Measurements from ENCODE around the gene ZP3.
"Not testable (repeated sequence)": the region's sequence is repeated elsewhere in the genome, so short reads cannot be mapped to it uniquely, and the experiment has no call there.

ZP3 gene

DNA sequence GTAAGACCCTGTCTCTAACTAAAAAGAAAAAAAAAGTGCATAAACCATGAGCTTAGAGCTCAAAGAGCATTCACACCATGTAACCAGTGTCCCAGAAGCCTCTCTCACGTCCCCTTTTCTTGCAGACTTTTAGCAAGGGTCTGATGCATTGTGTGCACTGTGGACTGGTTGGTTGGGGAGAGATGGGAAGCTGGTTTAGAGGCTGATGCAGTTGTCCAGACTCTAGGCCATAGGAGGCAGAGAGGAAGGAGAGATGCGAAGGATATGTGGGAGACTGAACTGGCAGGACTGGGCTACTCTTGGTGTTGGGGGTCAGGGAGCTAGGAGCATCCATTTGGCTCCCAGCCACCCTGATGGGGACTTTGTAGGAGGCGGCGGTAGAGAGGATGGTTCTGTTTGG, 17.0 kb upstream of the ZP3 start:
- no peak for DNase-seq

DNA sequence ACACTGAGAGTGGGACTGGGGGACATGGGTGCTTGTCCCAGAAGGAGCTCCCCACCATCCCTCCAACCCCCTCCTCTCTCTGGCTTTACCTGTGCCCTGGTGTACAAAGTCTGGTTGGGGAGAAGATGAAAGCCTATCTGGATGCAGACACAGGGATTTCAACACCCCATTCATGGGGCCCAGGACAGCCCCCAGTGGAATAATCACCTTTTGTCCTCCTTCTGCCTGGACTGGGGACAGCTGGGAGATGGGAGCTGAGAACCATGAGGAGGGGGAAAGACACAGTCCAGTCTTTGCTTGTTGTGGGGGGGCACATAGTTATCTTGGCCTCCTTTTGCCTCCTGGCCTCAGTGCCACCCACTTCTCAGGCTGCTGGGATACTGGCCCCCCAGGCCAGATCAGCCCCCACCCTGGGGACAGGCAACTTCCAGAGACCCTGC, 16.6 kb upstream of the ZP3 start:
- DNase-seq = no peak

DNA sequence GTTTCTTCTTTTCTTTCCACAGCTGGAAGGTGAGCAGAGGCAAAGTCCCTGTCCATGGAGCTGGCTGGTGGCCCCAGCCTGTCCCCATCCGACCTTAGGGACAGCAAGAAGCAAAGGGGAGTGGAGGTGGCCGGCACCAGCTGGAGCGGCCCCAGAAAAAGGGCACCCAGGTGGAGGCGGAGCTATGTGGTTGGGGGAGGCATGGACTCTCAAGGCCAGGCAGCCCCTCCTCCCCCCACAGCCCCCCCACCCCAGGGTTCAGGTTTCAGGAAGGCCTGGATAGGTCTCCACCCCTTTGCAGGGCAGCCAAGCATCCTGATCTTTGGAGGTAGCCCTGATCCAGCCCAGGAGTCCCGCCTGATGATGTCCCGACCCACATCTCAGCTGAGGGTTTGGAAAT, 15.2 kb upstream of the ZP3 start, which contains the start of gene SSC4D:
SSC4D (minus strand) TSS at position 161 of the 400 bp plus-strand sequence. CDS start 5,258 bp downstream, outside the sequence.
- DNase-seq = no peak

DNA sequence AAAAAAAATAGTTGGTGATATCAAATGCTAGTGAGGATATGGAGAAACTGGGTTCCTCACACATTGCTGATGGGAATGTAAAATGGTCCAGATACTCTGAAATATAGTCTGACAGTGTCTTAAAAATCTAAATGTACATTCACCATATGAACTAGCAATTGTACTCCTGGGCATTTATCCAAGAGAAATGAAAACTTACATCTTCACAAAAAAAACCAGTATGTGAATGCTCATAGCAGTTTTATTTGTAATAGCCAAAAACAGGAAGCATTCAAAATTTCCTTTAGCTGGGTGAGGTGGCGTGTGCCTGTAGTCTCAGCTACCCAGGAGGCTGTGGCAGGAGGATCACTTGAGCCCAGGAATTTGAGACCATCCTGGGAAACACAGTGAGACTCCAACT, 13.1 kb upstream of the ZP3 start:
- DNase-seq = no peak

DNA sequence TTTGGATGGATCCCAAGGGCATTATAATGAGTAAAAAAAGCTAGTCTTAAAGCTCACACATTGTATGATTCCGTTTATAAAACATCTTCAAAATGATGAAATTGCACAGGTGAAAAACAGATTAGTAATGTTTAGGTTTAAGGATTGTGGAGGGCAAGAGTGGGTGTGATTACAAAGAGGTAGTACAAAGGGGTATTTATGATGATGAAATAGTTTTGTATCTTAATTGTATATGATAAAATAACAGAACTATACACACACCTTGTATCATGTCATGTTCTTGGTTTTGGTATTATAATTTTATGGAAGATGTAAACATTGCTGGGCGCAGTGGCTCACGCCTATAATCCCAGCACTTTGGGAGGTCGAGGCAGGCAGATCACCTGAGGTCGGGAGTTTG, 12.5 kb upstream of the ZP3 start:
- DNase-seq = no peak

DNA sequence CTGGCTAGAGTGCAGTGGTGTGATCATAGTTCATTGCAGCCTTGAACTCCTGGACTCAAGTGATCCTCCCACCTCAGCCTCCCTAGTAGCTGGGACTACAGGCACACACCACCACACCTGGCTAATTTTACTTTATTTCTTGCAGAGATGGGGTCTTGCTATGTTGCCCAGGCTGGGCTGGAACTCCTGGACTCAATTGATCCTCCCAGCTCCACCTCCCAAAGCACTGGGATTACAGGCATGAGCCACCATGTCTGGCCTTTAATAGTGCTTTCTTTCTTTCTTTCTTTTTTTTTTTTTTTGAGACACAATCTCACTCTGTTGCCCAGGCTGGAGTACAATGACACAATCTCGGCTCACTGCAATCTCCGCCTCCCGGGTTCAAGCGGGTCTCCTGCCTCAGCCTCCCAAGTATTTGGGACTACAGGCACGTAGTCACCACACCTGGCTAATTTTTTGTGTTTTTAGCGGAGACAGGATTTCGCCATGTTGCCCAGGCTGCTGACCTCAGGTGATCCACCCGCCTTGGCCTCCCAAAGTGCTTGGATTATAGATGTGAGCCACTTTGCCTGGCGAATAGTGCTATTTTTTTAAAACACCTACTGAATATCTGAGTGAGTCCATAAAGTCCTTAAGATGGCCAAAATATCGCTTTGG, 7.0 kb upstream of the ZP3 start:
- not testable (repeated sequence) for DNase-seq

DNA sequence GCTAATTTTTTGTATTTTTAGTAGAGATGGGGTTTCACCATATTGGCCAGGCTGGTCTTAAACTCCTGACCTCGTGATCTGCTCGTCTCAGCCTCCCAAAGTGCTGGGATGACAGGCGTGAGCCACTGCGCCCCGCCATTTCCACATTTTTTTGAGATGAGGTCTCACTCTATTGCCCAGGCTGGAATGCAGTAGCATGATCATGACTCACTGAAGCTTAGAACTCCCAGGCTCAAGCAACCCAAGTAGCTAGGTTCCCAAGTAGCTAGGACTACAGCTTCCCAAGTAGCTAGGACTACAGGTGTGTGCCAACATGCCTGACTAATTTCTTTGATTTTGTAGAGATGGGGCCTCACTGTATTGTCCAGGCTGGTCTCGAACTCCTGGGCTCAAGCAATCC, 3.7 kb upstream of the ZP3 start:
- DNase-seq = not testable (repeated sequence)

DNA sequence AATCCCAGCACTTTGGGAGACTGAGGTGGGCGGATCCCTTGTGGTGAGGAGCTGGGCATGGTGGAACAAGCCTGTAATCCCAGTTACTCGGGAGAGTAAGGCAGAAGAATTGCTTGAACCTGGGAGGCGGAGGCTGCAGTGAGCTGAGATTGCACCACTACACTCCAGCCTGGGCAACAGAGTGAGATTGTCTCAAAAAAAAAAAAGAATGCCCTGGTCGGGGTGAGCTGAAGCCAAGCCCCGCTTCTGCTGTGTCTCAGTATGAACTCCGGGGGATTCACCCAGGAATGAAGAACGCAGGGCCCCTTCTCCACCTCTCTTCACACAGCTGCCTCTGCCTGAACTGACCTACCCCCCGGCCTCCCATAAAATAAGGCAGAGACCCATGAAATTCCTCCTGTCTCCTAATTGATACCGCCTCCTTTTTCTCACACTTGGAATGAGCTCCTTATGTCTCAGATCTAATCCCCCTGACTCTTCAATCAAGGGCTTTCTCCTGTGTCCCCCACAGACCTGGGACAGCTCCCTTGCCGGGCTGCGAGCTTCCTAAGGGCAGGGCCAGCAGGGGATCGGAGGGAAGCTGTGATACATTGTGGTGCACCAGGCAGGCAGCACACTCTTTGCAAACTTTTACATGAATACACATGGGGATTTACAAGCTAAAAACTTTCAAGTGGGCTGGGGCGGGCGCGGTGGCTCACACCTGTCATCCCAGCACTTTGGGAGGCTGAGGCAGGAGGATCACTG, 911 bp upstream of the ZP3 start:
- no peak for DNase-seq

DNA sequence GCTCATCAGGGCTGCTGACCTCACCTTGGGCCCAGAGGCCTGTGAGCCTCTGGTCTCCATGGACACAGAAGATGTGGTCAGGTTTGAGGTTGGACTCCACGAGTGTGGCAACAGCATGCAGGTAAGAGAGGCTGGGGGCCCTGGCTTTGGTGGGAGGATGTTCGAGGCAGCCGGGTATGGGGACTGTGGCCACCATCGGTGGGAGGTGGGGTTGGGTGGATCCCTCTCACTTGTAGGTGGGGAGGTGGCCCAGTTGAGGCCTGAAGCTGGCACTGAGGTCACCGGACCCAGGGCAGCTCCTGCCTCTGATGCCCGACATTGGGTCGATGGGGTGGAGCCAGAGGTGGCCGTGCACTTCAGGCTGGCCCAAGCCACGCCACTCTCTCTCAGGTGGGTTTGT, 406 bp downstream of the ZP3 start:
- no peak for DNase-seq

DNA sequence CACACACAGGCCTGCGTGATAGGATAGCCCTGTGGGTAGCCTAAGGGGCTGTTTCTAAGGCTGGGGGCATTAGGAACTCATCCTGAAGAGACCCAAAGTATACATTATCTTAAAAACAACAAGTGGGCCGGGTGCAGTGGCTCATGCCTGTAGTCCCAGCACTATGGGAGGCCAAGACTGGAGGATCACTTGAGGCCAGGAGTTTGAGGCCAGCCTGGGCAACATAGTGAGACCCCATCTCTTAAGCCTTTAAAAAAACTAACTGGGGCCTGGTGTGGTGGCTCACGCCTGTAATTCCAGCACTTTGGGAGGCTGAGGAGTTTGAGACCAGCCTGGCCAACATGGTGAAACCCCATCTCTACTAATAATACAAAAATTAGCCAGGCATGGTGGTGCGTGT, 808 bp downstream of the ZP3 start:
- not testable (repeated sequence) for DNase-seq

DNA sequence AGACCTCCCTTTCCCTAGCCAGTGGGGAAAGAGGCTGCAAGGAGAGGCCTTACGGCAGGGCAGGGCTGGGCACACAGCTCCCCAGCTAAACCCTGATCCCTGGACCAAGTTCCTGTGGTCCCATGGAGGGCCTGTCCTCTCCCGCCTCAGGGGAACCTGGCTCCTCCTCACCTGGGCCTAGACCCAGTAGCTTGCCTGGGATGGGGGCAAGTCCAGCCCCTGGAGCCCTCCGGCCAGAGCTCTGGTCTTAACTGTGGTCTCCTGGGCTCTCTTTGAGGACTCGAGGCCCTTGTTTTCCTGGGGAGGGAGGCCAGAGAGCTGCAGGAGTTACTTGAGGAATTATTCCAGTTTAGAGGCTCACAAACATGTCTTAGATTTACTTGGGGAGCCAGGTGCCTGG, 1.5 kb downstream of the ZP3 start:
- DNase-seq = no peak

DNA sequence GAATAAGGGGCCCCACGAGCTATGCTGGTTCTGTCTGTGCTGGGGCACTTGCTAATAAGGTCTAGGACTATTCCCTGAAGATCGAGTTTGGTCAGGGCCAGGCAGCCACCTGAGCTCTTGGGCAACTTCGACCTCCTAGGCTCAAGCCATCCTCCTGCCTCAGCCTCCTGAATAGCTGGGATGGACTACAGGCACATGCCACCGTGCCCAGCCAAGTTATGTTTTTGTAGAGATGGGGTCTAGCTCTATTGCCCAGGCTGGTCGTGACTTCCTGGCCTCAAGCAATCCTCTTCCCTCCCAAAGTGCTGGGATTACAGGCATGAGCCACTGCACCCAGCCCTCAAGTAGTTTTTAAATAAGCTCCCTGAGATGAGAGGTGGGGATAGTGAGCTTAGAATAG, 2.9 kb downstream of the ZP3 start:
- DNase-seq = no peak

DNA sequence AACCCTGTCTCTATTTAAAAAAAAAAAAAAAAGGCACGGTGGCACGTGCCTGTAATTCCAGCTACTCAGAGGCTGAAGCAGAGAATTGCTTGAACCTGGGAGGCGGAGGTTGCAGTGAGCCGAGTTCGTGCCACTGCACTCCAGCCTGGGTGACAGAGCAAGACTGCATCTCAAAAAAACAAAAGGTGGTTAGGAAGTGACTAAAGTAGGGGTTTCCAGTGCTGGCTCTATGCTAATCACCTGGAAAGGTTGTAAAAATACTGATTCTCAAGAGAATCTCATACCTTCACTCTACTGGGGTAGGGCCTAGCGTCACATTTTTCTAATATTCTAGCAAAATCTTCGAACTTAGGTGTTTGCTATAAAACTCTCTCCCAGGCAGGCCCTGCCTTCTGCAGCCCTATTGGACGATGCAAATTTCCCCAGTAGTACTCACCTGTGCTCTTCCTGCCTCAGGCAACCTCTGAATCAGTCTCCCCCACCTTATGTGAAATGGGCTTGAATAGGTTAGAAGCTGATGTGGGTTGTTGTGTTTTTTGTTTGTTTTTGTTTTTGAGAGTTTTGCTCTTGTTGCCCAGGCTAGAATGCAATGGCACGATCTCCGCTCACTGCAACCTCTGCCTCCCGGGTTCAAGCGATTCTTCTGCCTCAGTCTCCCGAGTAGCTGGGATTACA, 3.5 kb downstream of the ZP3 start:
- no peak for DNase-seq

DNA sequence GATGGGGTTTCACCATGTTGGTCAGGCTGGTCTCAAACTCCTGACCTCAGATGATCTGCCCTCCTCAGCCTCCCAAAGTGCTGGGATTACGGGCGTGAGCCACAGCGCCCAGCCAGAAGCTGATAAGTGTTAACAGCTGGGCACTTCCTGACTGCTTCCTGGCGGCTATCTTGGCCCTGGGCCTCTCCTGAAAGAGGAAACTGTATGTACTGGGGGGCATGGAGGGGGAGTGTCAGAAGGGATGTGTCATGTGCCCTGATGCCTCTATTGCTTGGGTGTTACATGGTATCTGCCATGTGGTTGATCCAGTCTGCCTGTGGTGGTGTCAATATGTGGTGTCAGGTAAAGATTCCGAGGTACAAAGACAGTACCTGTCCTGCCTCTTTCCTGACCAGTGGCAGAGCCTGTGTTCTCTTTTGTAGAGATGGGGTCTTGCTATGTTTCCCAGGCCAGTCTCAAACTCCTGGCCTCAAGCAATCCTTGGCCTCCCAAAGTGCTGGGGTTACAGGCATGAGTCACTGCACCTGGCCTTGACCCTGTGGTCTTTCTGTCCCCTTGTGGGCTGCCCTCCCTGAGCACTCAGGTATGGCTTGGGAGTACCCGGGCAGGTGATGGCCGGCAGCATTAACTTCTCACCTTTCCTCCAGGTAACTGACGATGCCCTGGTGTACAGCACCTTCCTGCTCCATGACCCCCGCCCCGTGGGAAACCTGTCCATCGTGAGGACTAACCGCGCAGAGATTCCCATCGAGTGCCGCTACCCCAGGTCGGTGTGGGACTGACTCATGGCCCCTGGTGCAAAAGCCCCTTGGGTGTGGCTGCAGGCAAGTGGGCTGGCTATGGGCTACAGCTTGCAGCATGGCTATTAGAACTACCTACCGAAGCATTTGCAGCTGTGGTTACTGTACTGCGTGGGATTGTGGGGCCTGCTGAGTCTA, 4.4 kb downstream of the ZP3 start:
- no peak for DNase-seq

DNA sequence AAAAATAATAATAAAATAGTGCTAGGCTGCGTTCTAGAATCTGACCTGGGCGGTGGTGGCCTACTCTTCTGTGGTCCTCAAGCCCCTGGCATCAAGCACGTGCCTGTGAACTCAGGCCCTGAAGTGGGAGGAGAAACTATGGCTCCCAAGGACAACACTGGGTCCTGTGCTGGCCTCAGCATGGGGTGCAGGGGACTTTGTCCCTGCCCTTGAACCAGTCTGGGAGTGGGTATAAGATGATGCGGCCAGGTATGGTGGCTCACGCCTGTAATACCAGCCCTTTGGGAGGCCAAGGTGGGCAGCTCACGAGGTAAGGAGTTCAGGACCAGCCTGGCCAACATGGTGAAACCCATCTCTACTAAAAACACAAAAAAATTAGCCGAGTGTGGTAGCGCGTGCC, 5.5 kb downstream of the ZP3 start:
- no peak for DNase-seq

DNA sequence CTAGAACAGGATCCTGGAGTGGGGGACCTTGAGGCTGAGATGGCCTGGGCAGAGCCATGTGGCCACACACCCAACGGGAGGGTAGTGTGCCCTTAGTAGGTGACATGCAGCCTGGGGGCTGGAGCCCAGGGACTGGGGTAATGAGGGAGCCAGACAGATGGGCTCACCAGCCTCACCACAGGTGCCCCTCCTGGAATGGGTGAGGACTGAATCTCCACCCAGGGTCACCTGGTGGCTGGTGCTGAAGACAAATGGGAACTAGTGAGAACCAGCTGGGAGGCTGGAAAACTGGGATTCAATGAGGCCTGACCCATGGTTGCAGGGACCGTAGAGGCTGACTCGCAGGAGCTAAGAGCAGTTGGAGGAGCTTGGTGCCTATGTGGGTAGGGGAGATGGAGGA, 6.1 kb downstream of the ZP3 start:
- DNase-seq = no peak

DNA sequence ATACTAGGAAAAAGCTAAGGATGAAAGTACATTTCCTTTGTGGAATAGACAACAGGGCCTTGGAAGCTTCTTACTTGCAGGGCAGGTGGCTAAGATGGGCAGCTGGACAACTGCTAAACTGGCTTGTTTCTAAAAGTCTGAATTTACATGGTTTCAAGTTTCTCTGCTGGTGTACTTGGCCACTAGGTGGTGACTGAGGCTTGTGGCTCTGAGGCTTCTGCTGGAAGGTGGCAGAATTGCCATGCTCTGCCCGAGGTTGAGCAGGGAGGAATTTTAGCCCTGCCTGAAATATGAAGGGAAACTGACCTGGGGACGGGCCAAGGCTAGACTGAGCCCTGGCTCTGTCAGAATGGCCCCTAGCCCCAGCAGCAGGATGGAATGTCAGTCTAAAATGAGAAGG, 13.1 kb downstream of the ZP3 start:
- DNase-seq = peak; percentile 48

DNA sequence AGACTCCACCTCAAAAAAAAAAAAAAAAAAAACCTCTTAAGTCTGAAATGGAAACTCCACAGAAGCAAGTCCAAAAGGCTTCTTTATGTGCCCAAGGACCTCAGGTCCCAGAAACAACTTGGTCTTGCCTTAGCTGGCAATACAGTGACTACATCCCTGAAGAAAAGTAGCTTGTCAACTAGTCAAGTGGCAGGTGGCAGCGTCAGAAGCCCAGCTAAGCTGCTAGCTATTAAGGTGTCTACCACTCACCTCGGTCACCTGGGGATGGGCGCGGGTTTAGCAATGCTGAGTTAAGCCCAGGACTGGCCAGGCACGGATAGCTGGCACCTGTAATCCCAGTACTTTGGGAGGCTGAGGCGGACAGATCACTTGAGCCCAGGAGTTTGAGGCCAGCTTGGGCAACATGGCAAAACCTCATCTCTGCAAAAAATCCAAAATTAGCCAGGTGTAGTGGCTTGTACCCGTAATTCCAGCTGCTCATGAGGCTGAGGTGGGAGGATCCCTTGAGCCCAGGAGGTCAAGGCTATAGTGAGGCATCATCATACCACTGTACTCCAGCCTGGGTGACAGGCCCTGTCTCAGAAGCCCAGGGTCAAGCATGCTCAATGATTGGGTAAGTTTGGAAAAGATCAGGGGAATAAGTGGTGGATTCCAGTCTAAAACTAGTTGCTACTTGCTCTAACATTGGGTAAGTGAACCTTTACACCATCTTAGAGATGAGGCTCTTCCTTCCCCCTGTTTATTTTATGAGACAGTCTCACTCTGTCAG, 14.6 kb downstream of the ZP3 start:
- DNase-seq = not testable (repeated sequence)

DNA sequence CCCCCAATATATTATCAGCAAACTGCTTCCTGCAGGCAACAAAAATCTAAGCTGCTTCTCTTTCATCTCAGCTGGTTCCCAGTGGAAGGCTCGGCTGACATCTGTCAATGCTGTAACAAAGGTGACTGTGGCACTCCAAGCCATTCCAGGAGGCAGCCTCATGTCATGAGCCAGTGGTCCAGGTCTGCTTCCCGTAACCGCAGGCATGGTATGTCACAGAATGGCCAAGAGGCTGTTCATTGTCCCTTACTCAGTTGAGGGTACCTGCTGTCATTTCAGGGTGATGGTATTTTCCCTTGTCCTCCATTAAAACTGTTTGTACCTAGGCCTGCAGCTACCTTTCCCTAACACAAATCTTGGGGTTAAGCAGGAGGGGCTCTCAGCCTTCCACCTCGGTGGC, 15.7 kb downstream of the ZP3 start:
- not testable (repeated sequence) for DNase-seq

DNA sequence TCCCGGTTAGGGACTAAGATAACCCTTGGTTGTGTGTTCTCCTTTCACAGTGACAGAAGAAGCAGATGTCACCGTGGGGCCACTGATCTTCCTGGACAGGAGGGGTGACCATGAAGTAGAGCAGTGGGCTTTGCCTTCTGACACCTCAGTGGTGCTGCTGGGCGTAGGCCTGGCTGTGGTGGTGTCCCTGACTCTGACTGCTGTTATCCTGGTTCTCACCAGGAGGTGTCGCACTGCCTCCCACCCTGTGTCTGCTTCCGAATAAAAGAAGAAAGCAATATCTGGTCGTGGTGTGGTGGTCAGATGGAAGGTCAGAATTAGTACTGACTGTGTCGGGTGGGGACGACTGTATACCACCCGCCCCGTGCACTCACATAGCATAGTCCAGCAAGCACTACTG, 17.0 kb downstream of the ZP3 start:
- DNase-seq = not testable (repeated sequence)

DNA sequence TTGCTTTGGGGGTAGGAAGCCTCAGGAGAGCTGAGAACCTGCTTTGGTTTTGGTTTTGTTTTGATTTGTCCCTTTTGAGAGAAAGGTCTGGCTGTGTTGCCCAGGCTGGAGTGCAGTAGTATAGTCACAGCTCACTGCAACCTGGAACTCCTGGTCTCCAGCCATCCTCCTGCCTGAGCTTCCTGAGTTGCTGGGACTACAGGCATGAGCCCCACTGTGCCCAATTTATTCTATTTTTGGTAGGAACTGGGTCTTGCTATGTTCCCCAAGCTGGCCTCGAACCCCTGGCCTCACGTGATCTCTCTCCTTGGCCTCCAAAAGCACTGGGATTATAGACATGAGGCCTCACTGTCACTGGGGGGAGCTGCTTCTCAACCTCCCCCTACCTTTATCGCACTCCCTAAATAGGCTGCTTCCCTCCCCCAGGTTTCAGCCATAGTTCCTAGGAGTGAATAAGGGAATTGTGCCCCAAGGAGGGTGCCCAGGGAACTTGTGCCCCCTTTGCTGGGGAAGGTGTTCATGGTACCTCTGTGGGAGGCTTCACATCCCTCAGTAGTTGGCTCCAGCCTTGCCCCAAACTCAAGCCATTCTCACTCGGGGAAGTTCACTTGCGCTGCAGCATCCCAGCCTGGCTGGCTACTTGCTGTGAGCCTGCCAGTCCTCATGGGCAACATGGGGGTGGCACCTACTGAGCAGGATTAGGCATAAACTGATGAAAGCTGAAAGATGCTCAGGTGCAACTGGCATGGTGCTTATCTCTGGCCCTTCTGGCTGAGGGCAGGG, 18.1 kb downstream of the ZP3 start:
- DNase-seq = not testable (repeated sequence)

Measured in activated CD4-positive, alpha-beta T cell treated with anti-CD3 and anti-CD28 coated beads, Interleukin-2, amount 50 U/mL, for 1 hour (primary cell).